ENCODE measurements around the gene DLG2. TPM values are rescaled to one million over a fixed set of nuclear protein-coding genes. Genes with fewer than 3 reads are reported as not detected.

The DLG2 gene
- total RNA-seq, 1 donor from 2014 or later, result 5.9 TPM

DNA sequence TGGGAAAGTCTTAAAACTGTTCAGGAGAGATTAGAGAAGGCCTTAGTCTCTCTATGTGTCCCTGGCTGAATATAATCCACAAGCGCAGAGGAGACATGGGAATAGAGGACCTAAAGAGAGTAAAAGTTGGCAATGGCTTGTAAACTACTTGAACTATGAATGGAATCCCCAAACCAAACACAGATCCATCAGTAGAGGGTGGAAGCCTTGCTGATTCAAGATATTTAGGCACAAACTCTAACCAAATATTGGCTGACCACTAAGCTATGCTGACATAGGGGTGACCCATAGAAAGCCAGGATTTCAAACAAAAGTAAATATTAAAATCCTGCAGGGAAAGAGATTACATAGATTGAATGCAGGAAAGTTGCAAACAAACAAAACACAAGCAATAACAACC lies 439.2 kb downstream of the DLG2 start:
- Mint-ChIP-seq H3K36me3 (no peaks in the 10 kb centered on the region), H3K4me1 (ENCODE audit: unreplicated experiment) (peaks cover 1% of the 10 kb centered on the region), H3K9me3 (no peaks in the 10 kb centered on the region), H3K27me3 (no peaks in the 10 kb centered on the region), H3K4me3 (no peak overlapping the region), H3K27ac (no peak overlapping the region)
- DNase-seq (ENCODE audit: extremely low spot score, unreplicated experiment), result no peak
- no peak for TF ChIP-seq CTCF (conservative IDR thresholded peaks at IDR 0.05)

GRCh38 chr11:85184721-85185120 lies 442.4 kb downstream of the DLG2 start:
- no peak for TF ChIP-seq CTCF (conservative IDR thresholded peaks at IDR 0.05)
- Mint-ChIP-seq H3K36me3 (no peaks in the 10 kb centered on the region), H3K9me3 (no peaks in the 10 kb centered on the region), H3K4me1 (ENCODE audit: unreplicated experiment) (peaks cover 10% of the 10 kb centered on the region), H3K27me3 (no peaks in the 10 kb centered on the region), H3K27ac (no peak overlapping the region), H3K4me3 (no peak overlapping the region)
- DNase-seq (ENCODE audit: extremely low spot score, unreplicated experiment), result no peak

DNA sequence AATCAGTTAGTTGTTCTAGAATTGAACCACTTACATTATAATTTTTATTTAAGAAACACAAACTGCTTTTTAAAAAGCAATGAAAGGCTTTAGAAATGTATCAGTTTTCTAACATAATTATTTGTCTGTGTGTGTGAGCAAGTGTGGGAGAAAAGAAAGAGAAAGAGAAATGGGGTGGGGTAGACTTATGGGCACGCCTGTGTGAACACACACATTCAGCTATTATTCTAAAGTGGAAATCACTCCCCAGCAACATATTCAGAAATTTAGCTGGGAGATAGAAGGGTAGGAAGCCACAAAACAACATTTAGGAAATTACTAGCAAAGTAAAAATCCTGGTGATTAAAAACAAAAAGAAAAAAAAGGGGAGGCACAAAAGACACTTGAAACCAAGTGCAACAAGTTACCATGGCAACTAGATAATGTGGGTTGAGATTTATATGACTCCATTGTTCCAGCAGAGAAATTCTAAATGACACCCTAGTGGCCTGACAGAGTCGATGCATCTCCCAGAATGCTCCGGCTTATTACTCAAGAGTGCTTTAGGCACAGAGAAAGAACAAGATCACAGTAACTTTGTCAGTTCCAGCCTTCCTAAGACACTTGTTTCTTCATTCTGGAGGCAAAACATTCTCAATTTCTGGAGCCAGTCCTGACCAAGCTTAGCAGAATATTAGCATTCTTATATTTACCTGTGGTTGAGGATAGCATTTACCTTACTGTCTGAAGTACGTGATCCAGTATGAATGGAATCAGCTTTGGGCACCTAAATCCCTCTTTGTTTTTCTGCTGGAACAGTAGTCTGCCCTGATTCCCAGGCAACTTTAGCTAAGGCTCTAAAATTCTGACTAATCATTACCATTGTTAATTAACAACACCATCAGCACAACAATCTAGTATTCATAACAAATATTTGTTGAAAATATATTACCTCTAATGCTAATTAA lies 444.4 kb downstream of the DLG2 start:
- Mint-ChIP-seq H3K27me3 (no peaks in the 10 kb centered on the region), H3K36me3 (no peaks in the 10 kb centered on the region), H3K9me3 (no peaks in the 10 kb centered on the region), H3K4me3 (no peak overlapping the region), H3K4me1 (ENCODE audit: unreplicated experiment) (peaks cover 10% of the 10 kb centered on the region), H3K27ac (no peak overlapping the region)
- DNase-seq (ENCODE audit: extremely low spot score, unreplicated experiment), result no peak
- TF ChIP-seq CTCF (conservative IDR thresholded peaks at IDR 0.05), result peak; percentile 81

DNA sequence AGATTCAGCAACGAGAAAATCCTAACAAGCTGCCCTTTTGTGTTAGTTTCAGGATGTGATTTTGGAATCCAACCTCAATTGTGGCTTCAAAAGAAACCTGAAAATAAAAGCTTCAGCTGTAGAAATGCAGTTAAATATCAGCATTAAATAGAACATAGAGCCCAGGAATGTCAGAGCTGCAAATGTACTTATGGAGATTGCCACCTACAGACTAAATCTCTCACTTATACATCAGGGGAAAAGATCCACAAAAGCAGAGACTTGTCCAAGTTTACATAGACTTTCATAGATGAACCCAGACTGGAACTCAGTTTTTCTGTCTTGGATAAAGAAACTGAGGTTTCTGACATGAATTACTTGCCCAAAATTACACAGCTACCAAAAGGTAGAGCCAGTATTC lies 446.6 kb downstream of the DLG2 start:
- H3K36me3 Mint-ChIP-seq, result no peaks in the 10 kb centered on the region
- peaks cover 10% of the 10 kb centered on the region for H3K4me1 Mint-ChIP-seq (ENCODE audit: unreplicated experiment)
- no peak for DNase-seq (ENCODE audit: extremely low spot score, unreplicated experiment)
- H3K4me3 Mint-ChIP-seq, result no peak overlapping the region
- TF ChIP-seq CTCF (conservative IDR thresholded peaks at IDR 0.05), result no peak
- H3K9me3 Mint-ChIP-seq, result no peaks in the 10 kb centered on the region
- H3K27me3 Mint-ChIP-seq, result no peaks in the 10 kb centered on the region
- H3K27ac Mint-ChIP-seq, result no peak overlapping the region

- no peak for DNase-seq (ENCODE audit: extremely low spot score, unreplicated experiment)
- TF ChIP-seq CTCF (conservative IDR thresholded peaks at IDR 0.05), result no peak
- Mint-ChIP-seq H3K4me3 (no peak overlapping the region), H3K27ac (no peak overlapping the region), H3K27me3 (no peaks in the 10 kb centered on the region), H3K36me3 (no peaks in the 10 kb centered on the region), H3K4me1 (ENCODE audit: unreplicated experiment) (peaks cover 6% of the 10 kb centered on the region), H3K9me3 (peaks cover 6% of the 10 kb centered on the region)
Observed at GRCh38 chr11:85171648-85172257, 455.4 kb downstream of the DLG2 start.
